Myocyte (in vitro differentiated cells): Measurements from ENCODE around the gene CASR. TPM values are rescaled to one million over a fixed set of nuclear protein-coding genes. Genes with fewer than 3 reads are reported as not detected.

Source experiments
- DNase-seq: peaks from one replicate; pipeline ENCODE4 v3.0.0-alpha.2; 2012; ENCODE audit warnings: low read depth
- total RNA-seq: library from RNA; depleted of rRNA; stranded (reverse); fragments of >200 nt; gene quantifications from 2 replicates; pipeline ENCODE4 v1.2.3, GENCODE V29; 2014

Gene CASR
- total RNA-seq, 1 donor from 2014 or later = not detected

GRCh38 chr3:122305818-122306621, 122.6 kb downstream of the CASR start:
- no peak for DNase-seq

- DNase-seq = no peak
Observed at GRCh38 chr3:122306622-122306953, 123.1 kb downstream of the CASR start.

DNA sequence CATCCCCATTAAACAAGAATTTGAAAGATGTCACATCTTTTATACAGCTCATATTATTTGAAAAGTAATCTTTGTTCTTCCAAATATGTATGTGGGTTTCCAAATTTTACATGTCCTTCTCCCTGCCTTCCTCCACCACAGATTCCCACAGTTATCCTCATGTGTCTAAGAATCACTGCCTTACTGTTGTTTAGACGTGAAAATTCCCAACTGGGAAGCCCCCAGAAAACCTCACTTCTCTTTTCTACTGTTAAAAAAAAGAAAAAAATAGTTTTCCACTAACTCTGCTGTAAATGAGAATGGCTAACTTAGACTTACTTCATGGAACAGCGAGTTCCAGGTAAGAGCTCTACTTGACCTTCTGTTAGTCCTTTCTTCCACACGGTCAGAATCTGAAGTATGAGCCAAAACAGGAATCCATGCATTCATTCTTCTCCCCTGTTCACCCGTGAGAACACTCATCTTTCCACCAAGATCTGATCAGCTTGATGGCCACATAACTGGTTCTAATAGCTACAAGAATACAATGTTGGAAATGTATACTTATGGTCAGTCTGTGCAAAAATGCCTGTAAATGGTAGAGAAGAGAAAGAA, 123.7 kb downstream of the CASR start:
- DNase-seq = no peak

- DNase-seq = no peak
Observed at GRCh38 chr3:122307976-122308375, 124.5 kb downstream of the CASR start.

DNA sequence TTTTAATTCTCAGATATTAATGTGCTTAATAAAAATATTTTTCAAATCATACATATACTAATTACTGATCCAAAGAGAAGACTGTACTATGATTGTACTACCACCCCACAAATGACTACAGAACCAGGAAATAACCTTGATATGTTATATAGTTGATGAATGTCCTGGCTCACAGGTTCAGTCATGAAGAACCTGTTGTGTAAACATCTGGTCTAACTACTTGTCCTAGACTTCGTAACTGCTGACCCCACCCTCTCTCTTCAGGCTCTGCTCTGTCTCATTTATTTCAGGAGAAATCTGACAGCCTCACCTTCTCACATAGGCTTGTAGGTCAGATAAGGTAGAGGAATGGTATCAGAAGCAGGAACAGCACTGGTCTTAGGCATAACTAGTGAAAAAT, 126.9 kb downstream of the CASR start:
- DNase-seq = no peak

- DNase-seq = no peak
Observed at GRCh38 chr3:122312826-122313225, 129.4 kb downstream of the CASR start.

- no peak for DNase-seq
Observed at GRCh38 chr3:122313281-122313680, 129.8 kb downstream of the CASR start.

- no peak for DNase-seq
Observed at GRCh38 chr3:122314228-122314876, 130.9 kb downstream of the CASR start.

GRCh38 chr3:122315619-122316018, 132.2 kb downstream of the CASR start:
- DNase-seq = no peak

- DNase-seq = no peak
Observed at GRCh38 chr3:122316368-122316767, 132.9 kb downstream of the CASR start.

- DNase-seq = no peak
Observed at GRCh38 chr3:122318620-122319019, 135.2 kb downstream of the CASR start.

DNA sequence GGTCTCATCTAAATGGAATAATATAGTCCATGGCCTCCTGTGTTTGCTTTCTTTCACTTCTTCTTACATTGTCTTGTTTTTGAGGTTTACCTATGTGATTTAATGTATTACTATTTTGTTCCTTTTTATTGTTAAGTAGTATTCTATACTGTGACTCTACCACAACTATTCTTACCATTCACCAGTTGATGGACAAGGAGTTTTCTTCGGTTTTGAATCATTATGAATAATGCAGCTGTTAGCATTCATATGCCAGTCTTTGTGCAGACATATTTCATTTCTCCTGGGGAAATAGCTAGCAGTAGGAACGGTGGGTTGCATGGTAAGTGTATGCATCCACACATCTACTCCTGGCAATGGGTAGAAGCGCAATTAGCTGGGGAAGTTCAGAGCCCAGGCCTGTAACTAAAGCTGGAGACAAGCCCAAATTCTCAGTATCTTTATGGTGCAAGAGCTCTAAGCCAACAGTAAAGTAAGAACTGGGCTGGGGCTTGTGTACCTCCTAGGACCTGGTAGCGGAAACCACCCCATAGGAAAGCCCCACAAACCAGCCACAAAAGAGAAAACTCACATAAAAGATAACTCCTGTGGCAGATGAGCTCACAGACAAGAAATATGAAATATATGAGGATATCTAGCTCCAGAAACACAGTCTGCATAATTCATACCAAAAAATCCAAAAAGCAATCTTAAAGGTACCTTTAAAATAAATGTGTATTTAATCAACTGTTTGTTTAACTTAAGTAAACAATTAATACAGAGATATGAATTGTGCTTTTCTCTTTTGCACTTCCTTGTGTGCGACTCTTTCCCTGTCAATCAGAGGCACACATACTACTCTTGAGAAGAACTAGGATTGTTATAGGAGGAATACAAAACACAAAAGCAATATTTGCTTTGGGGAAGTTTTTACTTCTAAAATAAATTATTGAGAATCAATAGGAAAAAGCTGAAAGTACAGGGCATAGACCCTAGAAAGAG, 138.9 kb downstream of the CASR start:
- DNase-seq = no peak

- DNase-seq = peak; percentile 11
Observed at GRCh38 chr3:122324871-122325323, 141.4 kb downstream of the CASR start, which contains the start of gene CSTA. TSS of gene CSTA (plus strand) at chr3:122325248. CDS start at chr3:122325293, 45 bp downstream.

DNA sequence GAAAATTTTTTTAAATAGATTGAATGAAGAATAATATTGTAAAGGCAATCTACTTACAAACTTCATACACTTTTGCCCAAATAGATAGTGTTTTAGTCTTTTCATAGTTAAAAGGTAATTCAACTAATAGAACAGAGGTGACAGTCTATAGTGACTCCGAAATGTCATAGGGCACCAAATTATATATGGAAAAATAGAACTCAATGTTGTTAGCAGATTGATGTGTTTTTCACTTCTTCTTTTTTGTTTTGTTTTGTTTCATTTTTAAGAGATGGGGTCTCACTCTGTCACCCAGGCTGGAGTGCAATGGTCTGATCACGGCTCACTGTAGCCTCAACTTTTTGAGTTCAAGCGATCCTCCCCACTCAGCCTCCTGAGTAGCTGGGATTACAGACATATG, 142.3 kb downstream of the CASR start:
- no peak for DNase-seq

DNA sequence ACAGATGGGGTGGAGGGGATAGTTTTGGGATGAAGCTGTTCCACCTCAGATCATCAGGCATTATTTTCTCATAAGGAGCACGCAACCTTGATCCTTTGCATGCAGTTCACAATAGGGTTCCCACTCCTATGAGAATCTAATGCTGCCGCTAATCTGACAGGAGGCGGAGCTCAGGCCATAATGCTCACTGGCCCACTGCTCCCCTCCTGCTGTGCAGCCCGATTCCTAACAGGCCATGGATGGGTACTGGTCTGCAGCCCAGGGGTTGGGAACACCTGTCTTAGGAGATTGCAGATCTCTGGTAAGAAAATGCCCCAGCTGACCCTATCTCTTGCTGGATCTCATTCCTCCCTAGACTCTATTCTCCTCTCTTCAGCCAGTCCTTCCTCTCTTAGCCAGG, 148.4 kb downstream of the CASR start:
- DNase-seq = no peak

DNA sequence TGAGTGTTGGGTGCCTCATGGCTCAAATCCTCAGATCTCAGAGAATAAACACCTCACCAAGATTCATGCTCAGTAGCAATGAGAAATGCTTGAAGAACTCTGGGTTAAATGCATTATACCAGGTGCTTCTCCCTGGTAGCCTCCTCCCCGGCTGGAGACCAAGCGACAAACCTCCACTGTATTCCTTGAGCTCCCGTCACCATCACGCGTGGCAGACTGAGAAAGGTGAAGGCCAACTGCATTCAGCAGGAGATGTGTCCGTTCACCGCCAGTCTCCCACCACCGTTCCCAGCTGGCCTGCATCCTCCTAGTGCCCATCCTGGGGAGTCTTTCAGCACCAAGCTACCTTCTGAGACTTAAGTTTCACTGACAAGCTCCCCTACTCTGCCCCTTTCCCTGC, 149.1 kb downstream of the CASR start:
- DNase-seq = no peak

Other genes starting within 250 kb of the CASR start
- gene ILDR1, start 161.4 kb upstream of the CASR start, total RNA-seq = not detected in 2 replicates
- not detected in 2 replicates for gene CD86, start 128.3 kb upstream of the CASR start, total RNA-seq
- gene CSTA, start 141.6 kb downstream of the CASR start, total RNA-seq = 0.37 TPM in 1 of 2 replicates, not detected in the other
- gene MIX23, start 199.6 kb downstream of the CASR start, total RNA-seq = 24.0 and 26.4 TPM in 2 replicates
- 20.5 and 25.8 TPM in 2 replicates for gene FAM162A, start 200.5 kb downstream of the CASR start, total RNA-seq
- gene WDR5B, start 232.4 kb downstream of the CASR start, total RNA-seq = 6.9 and 8.9 TPM in 2 replicates